ENCODE results near the gene RSPH3. TPM values are rescaled to one million over a fixed set of nuclear protein-coding genes. Genes with fewer than 3 reads are reported as not detected.

The RSPH3 gene
- polyA plus RNA-seq, 1 of the 3 experiments (the other 2 are of a cell fraction) = 2.1 TPM

GRCh38 chr6:158942349-158942748 is 57.7 kb downstream of the RSPH3 start:
- Histone ChIP-seq H3F3A (replicated peaks; ENCODE audit: insufficient read depth) (no peaks in the 10 kb centered on the region), H3K9me2 (no peaks in the 10 kb centered on the region), H4K20me1 (ENCODE audit: insufficient read depth) (no peaks in the 10 kb centered on the region), H3K79me2 (ENCODE audit: insufficient read depth) (no peaks in the 10 kb centered on the region), H3K4me1 (ENCODE audit: control insufficient read depth in 1 of 2, insufficient read depth in 2 of 2, low read depth in 1 of 2, low read length in 1 of 2) (no peaks in the 10 kb centered on the region), H3K4me2 (no peak overlapping the region), H3K4me3 (ENCODE audit: low read depth in 2 of 2, low read length in 1 of 2) (no peak overlapping the region), H3K9me3 (0 out of 2 replicates have a peak, but pooled peaks cover 3% of the 10 kb centered on the region), H3K27ac (ENCODE audit: low read depth in 2 of 2, low read length in 1 of 2) (no peak overlapping the region), H3K27me3 (ENCODE audit: insufficient read depth) (no peaks in the 10 kb centered on the region), H3K36me3 (replicated peaks in 1 of 2; ENCODE audit: control insufficient read depth in 1 of 2, insufficient read depth in 2 of 2, low read length in 1 of 2) (no peaks in the 10 kb centered on the region), H2AFZ (ENCODE audit: low read depth) (no peak overlapping the region), H3K9ac (no peak overlapping the region)
- ChIA-PET CTCF (interaction anchor here (1.1 kb wide), 1 partner anchor 30 kb away, joined by 4 read pairs; no protein-coding TSS in a partner anchor), POLR2A (no interaction called here)
- 82% methylated on average over 2 of the region's 2 CpGs for WGBS (ENCODE audit: low lambda C conversion rate)
- DNase-seq = no peak
- TF ChIP-seq RXRA (IDR thresholded peaks at IDR 0.05; ENCODE audit: borderline replicate concordance, low read depth) = no peak
- no peak for TF ChIP-seq MAX (IDR thresholded peaks at IDR 0.05; ENCODE audit: low read depth)
- no peak for TF ChIP-seq SMC3 (IDR thresholded peaks at IDR 0.05; ENCODE audit: low read depth, low read length)
- no peak for TF ChIP-seq NRF1 (IDR thresholded peaks at IDR 0.05; ENCODE audit: low read depth, low read length)
- TF ChIP-seq SIN3A (IDR thresholded peaks at IDR 0.05; ENCODE audit: borderline replicate concordance, low read depth, low read length) = no peak
- TF ChIP-seq FOXM1 (IDR thresholded peaks at IDR 0.05; ENCODE audit: low read depth) = no peak
- TF ChIP-seq REST (IDR thresholded peaks at IDR 0.05; ENCODE audit: low read depth, low read length) = no peak
- TF ChIP-seq RAD21 (IDR thresholded peaks at IDR 0.05; ENCODE audit: low read length) = no peak
- no peak for TF ChIP-seq PBX3 (IDR thresholded peaks at IDR 0.05)
- TF ChIP-seq CHD2 (IDR thresholded peaks at IDR 0.05; ENCODE audit: low read length, partially characterized antibody) = no peak
- TF ChIP-seq, protein P1, sequence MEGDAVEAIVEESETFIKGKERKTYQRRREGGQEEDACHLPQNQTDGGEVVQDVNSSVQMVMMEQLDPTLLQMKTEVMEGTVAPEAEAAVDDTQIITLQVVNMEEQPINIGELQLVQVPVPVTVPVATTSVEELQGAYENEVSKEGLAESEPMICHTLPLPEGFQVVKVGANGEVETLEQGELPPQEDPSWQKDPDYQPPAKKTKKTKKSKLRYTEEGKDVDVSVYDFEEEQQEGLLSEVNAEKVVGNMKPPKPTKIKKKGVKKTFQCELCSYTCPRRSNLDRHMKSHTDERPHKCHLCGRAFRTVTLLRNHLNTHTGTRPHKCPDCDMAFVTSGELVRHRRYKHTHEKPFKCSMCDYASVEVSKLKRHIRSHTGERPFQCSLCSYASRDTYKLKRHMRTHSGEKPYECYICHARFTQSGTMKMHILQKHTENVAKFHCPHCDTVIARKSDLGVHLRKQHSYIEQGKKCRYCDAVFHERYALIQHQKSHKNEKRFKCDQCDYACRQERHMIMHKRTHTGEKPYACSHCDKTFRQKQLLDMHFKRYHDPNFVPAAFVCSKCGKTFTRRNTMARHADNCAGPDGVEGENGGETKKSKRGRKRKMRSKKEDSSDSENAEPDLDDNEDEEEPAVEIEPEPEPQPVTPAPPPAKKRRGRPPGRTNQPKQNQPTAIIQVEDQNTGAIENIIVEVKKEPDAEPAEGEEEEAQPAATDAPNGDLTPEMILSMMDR (IDR thresholded peaks at IDR 0.05) = no peak
- TF ChIP-seq NFIC (IDR thresholded peaks at IDR 0.05; ENCODE audit: borderline replicate concordance) = no peak
- TF ChIP-seq TEAD4 (IDR thresholded peaks at IDR 0.05; ENCODE audit: borderline replicate concordance, insufficient read depth) = no peak
- TF ChIP-seq EP300 (IDR thresholded peaks at IDR 0.05; ENCODE audit: borderline replicate concordance in 1 of 2, low read depth in 1 of 2, low read length in 1 of 2) = no peak
- no peak for TF ChIP-seq FOSL2 (IDR thresholded peaks at IDR 0.05; ENCODE audit: borderline replicate concordance, low read depth)
- TF ChIP-seq, protein P2, sequence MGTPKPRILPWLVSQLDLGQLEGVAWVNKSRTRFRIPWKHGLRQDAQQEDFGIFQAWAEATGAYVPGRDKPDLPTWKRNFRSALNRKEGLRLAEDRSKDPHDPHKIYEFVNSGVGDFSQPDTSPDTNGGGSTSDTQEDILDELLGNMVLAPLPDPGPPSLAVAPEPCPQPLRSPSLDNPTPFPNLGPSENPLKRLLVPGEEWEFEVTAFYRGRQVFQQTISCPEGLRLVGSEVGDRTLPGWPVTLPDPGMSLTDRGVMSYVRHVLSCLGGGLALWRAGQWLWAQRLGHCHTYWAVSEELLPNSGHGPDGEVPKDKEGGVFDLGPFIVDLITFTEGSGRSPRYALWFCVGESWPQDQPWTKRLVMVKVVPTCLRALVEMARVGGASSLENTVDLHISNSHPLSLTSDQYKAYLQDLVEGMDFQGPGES (IDR thresholded peaks at IDR 0.05; ENCODE audit: low read depth, low read length) = no peak
- TF ChIP-seq JUND (IDR thresholded peaks at IDR 0.05) = no peak

Measured in SK-N-SH (cell line).